Hematopoietic multipotent progenitor cell treated with erythropoietin and hydrocortisone succinate and interleukin-3 and kit ligand, for 15 days (in vitro differentiated cells): ENCODE data around the gene DIAPH2.

ENCODE experiments used
- DNase-seq: peaks from one replicate; pipeline ENCODE4 v3.0.0-alpha.2; 2015; ENCODE audit warnings: low spot score

The DIAPH2 gene

GRCh38 chrX:97594646-97595224 lies 910.1 kb downstream of the DIAPH2 start:
- no peak for DNase-seq

DNA sequence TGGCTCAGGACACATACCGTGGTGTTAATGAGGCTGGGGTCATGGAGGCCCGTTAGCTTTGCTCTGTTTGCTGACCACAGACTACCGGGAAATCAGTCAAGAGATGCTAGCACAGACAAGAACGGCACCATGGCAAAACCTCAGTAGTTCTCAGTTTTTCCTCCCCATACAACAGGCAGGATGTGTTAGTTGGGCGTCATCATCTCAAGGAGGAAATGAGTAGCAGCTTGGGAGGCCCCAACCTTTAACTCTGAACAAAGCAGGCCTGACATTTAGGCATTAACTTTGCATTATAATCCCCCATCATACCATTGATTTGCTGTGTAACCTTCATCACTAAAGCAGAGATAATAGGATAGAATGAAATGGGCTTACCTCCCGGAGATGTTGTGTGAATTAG lies 913.3 kb downstream of the DIAPH2 start:
- DNase-seq: no peak

- no peak for DNase-seq
Observed at GRCh38 chrX:97602465-97603258, 918.0 kb downstream of the DIAPH2 start.

DNA sequence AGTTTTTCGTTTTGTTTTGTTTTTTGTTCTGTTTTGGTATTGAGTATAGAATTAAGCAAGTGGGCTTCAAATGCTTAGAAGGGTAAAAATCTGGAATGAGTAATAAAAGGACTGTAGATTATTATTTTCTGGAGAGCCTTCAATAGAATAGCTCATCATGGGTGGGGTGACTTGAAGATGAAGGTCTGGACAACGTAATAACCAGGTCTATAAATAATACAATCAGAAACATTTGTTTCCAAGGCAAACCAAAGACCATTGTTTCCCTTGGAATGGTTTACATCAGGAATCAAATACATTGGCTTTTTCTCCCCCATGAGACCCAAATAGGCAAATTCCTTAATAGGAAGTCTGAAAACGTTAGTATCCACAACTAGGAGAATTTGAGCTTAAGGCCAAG lies 920.6 kb downstream of the DIAPH2 start:
- DNase-seq: no peak

DNA sequence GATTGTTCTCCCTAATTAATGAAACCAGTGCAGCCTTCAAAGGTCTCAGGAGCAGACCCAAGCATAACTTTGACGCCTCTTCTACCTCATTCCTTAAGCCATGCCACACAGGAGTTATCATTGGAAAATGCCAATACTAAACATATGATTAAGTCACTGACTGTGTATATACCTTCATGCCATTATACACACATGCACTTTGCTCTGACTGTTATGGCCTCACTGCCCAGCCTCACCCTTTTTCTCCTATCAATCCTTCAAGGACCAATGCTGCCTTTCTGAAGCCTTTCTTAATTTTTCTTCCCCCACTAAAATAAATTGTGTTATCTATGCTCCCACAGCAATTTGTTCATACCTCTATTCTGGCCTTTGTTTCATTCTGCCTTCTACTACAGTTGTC lies 924.7 kb downstream of the DIAPH2 start:
- no peak for DNase-seq

DNA sequence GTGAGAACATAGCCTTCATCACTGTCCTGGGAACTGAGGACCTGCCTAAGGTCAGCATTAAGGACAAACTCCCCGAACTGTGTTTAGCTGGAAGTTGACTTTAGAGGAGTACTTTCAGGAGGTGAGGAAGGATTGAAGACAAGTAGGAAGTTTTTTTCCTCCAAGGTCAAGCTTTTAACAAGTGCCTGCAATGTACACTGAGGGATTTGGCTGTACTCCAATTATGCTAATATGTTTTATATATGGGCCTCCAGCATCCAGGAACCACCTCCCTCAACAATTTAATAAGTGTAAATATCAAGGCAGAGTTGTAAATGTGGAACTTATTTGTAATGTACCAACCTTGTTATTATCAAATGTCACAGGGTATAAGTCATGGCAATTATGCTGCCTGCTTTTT lies 925.3 kb downstream of the DIAPH2 start:
- no peak for DNase-seq

DNA sequence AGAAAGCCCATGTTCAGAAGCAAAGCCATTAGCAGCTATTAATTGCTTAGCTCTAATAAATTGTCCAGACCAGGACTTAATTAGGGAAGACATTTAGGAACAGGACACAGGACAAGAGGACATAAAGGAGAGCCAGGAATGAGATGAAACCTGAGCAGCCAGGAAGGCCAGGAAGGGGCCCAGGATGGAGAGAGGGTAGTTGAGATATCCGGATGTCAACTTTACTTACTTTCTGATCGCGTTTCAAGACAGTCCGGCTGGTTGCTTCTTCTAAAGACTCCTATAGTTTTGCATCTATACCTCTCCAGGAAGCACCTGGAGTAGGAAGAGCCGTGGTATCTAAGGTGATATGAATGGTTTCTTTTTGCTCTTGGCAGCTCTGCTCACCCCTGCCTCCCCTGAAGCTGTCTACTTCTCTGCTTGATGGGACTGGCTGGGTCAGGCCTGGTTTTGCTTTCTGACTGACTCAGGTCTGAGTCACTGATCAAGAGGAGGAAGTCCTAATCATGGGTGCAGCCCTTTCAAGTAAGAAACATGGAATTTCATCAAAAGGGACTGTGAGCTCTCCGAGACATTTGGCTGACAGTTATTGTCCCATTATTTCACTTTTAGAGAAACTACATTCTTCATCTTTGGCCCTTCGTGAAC lies 932.4 kb downstream of the DIAPH2 start:
- DNase-seq: no peak

DNA sequence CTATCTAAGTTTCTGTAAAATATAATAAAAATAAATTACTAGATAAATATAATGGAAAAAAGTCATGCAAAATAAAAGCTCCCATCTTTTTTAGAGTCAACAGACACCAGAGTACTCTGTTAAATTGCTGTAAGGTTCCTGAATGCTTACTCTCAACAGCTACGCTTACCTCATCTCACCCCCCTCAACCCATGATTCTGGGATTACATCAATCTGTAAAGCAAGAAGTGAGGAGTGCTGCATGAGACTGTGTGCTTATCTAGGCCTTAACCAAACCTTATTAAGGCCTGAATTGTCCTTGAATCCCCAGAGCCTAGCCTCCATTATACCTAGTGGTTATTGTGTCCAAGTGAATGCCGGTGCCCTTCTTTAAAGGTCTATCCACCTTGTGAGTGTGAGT lies 934.9 kb downstream of the DIAPH2 start:
- no peak for DNase-seq

- DNase-seq: no peak
Observed at GRCh38 chrX:97622111-97622510, 937.5 kb downstream of the DIAPH2 start.

DNA sequence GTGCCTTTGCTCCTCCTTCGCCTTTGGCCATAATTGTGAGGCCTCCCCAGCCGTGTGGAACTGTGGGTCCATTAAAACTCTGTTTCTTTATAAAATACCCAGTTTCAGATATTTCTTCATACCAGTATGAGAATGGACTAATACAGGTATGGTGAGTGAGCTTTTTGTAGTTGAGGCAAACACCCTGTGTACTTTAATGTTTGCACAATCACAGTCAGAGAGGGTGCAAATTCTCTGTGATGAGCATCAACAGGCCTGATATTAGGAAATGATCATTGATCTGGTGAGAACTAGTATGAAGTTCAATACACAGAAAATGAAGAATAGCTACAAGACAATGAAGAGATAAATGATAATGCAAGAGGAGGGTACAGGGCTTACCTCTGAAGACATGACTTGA lies 943.7 kb downstream of the DIAPH2 start:
- no peak for DNase-seq

DNA sequence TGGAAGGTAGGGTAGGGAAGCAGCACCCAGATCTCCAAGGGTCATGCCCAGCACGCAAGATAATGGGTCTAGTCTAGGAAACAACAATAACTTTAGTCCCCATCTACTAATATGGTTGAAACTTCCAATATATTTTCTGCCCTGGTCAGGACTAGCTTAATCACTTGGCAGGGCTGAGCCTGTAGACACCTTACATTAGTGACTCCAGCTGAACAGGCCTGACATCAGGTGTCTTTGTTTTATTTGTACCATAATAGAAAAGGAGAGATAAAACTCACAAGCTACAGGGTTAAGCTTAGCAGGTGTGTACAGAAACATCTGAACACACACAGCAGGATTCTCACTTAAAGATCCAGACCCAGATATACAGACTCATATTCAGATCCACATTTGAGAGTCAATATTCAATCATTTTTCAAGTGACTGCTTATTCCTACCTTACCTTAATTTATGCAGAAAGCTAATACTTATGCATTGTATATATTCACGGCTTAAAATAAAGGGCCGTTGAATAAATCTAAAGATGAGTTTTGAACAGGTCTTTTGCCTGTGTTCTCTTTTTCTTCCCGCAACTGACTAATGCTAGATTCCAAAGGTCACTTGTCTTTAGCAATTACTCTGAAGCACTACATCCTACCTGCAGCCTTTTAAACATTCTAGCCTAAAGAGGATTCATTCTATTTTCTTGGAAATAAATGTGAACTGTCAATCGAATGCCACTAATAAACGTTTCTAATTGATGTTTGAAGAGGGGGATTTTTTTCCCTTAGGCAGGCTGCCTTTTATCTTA lies 944.4 kb downstream of the DIAPH2 start:
- DNase-seq: no peak

- DNase-seq: no peak
Observed at GRCh38 chrX:97629597-97629985, 944.9 kb downstream of the DIAPH2 start.

- no peak for DNase-seq
Observed at GRCh38 chrX:97633798-97634197, 949.2 kb downstream of the DIAPH2 start.

- DNase-seq: no peak
Observed at GRCh38 chrX:97636473-97637140, 952.0 kb downstream of the DIAPH2 start.

- no peak for DNase-seq
Observed at GRCh38 chrX:97637289-97637688, 952.6 kb downstream of the DIAPH2 start.

DNA sequence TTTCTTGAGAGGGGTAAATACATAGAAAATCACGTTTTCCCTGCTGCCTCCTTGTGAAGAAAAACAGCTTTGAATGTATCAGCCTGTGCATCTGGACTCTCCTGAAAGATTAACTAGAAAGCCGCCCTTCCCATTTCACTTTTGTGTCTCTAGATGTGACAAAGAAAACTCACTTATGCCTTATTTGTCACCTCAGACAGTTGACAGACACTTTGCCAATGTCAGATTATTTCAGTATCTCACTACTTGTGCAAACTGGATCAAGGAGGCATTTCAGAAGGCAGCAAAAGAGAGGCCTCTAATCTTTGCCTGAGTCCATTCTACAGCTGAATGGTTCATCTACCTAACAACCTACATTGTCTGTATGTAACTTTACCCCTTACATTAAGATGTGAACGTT lies 954.0 kb downstream of the DIAPH2 start:
- DNase-seq: no peak

- DNase-seq: no peak
Observed at GRCh38 chrX:97639526-97639925, 954.9 kb downstream of the DIAPH2 start.
